Mucosa of descending colon (tissue), 3 donors: ENCODE results near the gene ATF3. TPM values are rescaled to one million over a fixed set of nuclear protein-coding genes. Genes with fewer than 3 reads are reported as not detected.

Source experiments
- ATAC-seq: fragments of 200-7000 bp; cut with Tn5 transposase; one replicate; pipeline ENCODE4 v1.9.1; 2020; ENCODE audit warnings: mild to moderate bottlenecking, moderate library complexity
- DNase-seq, 3 donors: peaks; one replicate each; pipeline ENCODE4 v3.0.0-alpha.2; 2020
- H3K36me3 ChIP-seq: fragments of 200-600 bp; one replicate; pipeline ENCODE4 v1.8.0; 2021; ENCODE audit warnings: low read depth, mild to moderate bottlenecking
- H3K4me1 ChIP-seq: fragments of 200-600 bp; one replicate; pipeline ENCODE4 v1.8.0; 2021; ENCODE audit warnings: low read depth, mild to moderate bottlenecking
- H3K4me3 ChIP-seq: fragments of 200-600 bp; one replicate; pipeline ENCODE4 v1.8.0; 2021; ENCODE audit warnings: mild to moderate bottlenecking
- H3K9me3 ChIP-seq: fragments of 200-600 bp; one replicate; pipeline ENCODE4 v1.8.0; 2021; ENCODE audit warnings: mild to moderate bottlenecking
- CTCF ChIP-seq: fragments of 200-600 bp; IDR thresholded peaks from one replicate; pipeline ENCODE4 v1.8.0; 2022; ENCODE audit warnings: antibody characterized with exemption, mild to moderate bottlenecking
- intact Hi-C, 2 donors: fragments of 100-400 bp; cut with DNase I in 1 of 2; cut with micrococcal nuclease in 1 of 2; formaldehyde crosslinking; loops; one replicate each; pipeline versions ENCODE4 v1.11.0 to v1.11.1; 2022; cut with DNase I, micrococcal nuclease
- total RNA-seq, 3 donors: library from RNA; stranded (reverse); fragmentation: NEBNext Ultra II Directional in 2 of 3; extraction: Animal tissue kit (Norgen Biotek cat#: 25700) in 2 of 3; gene quantifications; one replicate each; pipeline versions ENCODE4 v1.2.1 to v1.2.4, GENCODE V29; 2021 to 2023
- donor health status: DM: no; HTN: no; CAD: no; lungs with moderate emphysema.
- donor health status: DM: no; HTN: no; CAD: no.
- donor health status: DM: no; HTN: yes; CAD: no.

Gene ATF3
- total RNA-seq, 3 donors from 2014 or later, result 20.2 to 121 (median 42.0) TPM

GRCh38 chr1:212628046-212628445 lies 19.5 kb downstream of the ATF3 start:
- intact Hi-C loops, result no loop called here
- no peaks in the 10 kb centered on the region for H3K36me3 ChIP-seq
- no peak for TF ChIP-seq CTCF
- no peak for ATAC-seq
- H3K4me3 ChIP-seq, result no peak overlapping the region
- H3K9me3 ChIP-seq, result no peaks in the 10 kb centered on the region
- no peak for DNase-seq
- H3K4me1 ChIP-seq, result no peaks in the 10 kb centered on the region

GRCh38 chr1:212628813-212629415 lies 20.4 kb downstream of the ATF3 start:
- Histone ChIP-seq H3K4me1 (no peaks in the 10 kb centered on the region), H3K9me3 (no peaks in the 10 kb centered on the region), H3K4me3 (no peak overlapping the region), H3K36me3 (no peaks in the 10 kb centered on the region)
- ATAC-seq, result no peak
- intact Hi-C loops, result no loop called here
- TF ChIP-seq CTCF, result no peak
- DNase-seq, result no peak

GRCh38 chr1:212629450-212630157 lies 21.0 kb downstream of the ATF3 start:
- Histone ChIP-seq H3K4me3 (no peak overlapping the region), H3K9me3 (no peaks in the 10 kb centered on the region), H3K36me3 (no peaks in the 10 kb centered on the region), H3K4me1 (no peaks in the 10 kb centered on the region)
- no peak for DNase-seq
- intact Hi-C loops, result no loop called here
- no peak for ATAC-seq
- no peak for TF ChIP-seq CTCF

- ATAC-seq (peak; percentile 92), DNase-seq (peak; percentile 66 to 70 (median 68))
Measured at GRCh38 chr1:212630158-212630900, 21.8 kb downstream of the ATF3 start.

GRCh38 chr1:212633161-212633560 lies 24.6 kb downstream of the ATF3 start:
- peak; percentile 46 for ATAC-seq
- intact Hi-C loops, result no loop called here

More at GRCh38 chr1:212630158-212630900, 21.8 kb downstream of the ATF3 start:
- peak; percentile 91 for TF ChIP-seq CTCF
- Histone ChIP-seq H3K36me3 (no peaks in the 10 kb centered on the region), H3K4me3 (no peak overlapping the region), H3K4me1 (peaks cover 3% of the 10 kb centered on the region), H3K9me3 (no peaks in the 10 kb centered on the region)
- intact Hi-C loops, result no loop called here

More at GRCh38 chr1:212633161-212633560, 24.6 kb downstream of the ATF3 start:
- H3K36me3 ChIP-seq, result no peaks in the 10 kb centered on the region
- no peak overlapping the region for H3K4me3 ChIP-seq
- no peaks in the 10 kb centered on the region for H3K9me3 ChIP-seq
- TF ChIP-seq CTCF, result no peak
- peaks cover 9% of the 10 kb centered on the region for H3K4me1 ChIP-seq
- no peak for DNase-seq
